Smooth muscle cell (in vitro differentiated cells): ENCODE data around the gene FOXK1. TPM values are rescaled to one million over a fixed set of nuclear protein-coding genes. Genes with fewer than 3 reads are reported as not detected.

Experiments
- DNase-seq: peaks from one replicate; lab custom pipeline; 2025; ENCODE audit not compliant: unreplicated experiment; lab: John Stamatoyannopoulos, UW
- H2AFZ ChIP-seq: fragments of 200-600 bp; sonication (generic); 2 replicates; pipeline ENCODE4 v1.6.0; 2016; ENCODE audit warnings: antibody characterized with exemption, low read depth, mild to moderate bottlenecking
- H3F3A ChIP-seq: fragments of 200-600 bp; sonication (generic); 2 replicates; pipeline ENCODE4 v1.6.0; 2017; ENCODE audit warnings: antibody characterized with exemption, low read depth
- H3K27ac ChIP-seq: fragments of 200-600 bp; sonication (generic); 2 replicates; pipeline ENCODE4 v1.5.1; 2016; ENCODE audit warnings: low read depth, mild to moderate bottlenecking
- H3K27me3 ChIP-seq: fragments of 200-600 bp; sonication (generic); 2 replicates; pipeline ENCODE4 v1.6.1; 2016; ENCODE audit warnings: low read depth, mild to moderate bottlenecking
- H3K36me3 ChIP-seq: fragments of 200-600 bp; sonication (generic); 2 replicates; pipeline ENCODE4 v1.5.1; 2016; ENCODE audit warnings: low read depth
- H3K4me1 ChIP-seq: fragments of 200-600 bp; sonication (generic); 2 replicates; pipeline ENCODE4 v1.5.1; 2016; ENCODE audit warnings: low read depth
- H3K4me2 ChIP-seq: fragments of 200-600 bp; sonication (generic); 2 replicates; pipeline ENCODE4 v1.6.0; 2016; ENCODE audit warnings: mild to moderate bottlenecking
- H3K4me3 ChIP-seq: fragments of 200-600 bp; sonication (generic); 2 replicates; pipeline ENCODE4 v1.5.1; 2016; ENCODE audit warnings: mild to moderate bottlenecking
- H3K79me2 ChIP-seq: fragments of 200-600 bp; sonication (generic); 2 replicates; pipeline ENCODE4 v1.6.0; 2016; ENCODE audit warnings: low read depth, mild to moderate bottlenecking
- H3K9ac ChIP-seq: fragments of 200-600 bp; sonication (generic); 2 replicates; pipeline ENCODE4 v1.6.0; 2016; ENCODE audit warnings: low read depth
- H3K9me3 ChIP-seq: fragments of 200-600 bp; sonication (generic); replicated peaks from 2 replicates; pipeline ENCODE4 v1.5.1; 2016; ENCODE audit warnings: low read depth
- H4K20me1 ChIP-seq: fragments of 200-600 bp; sonication (generic); 2 replicates; pipeline ENCODE4 v1.6.0; 2016; ENCODE audit warnings: low read depth
- whole genome bisulfite sequencing: methylation state at CpG from one replicate; pipeline ENCODE4 v1.1.7; 2016; ENCODE audit warnings: low lambda C conversion rate; 5-methylcytosine and 5-hydroxymethylcytosine counted together
- polyA plus RNA-seq: library from polyadenylated mRNA; unstranded; fragments of >200 nt; fragmentation: Nextera tagmentation; extraction: Ambion mirVana; gene quantifications from 2 replicates; pipeline ENCODE4 v1.2.1, GENCODE V29; 2016
- total RNA-seq: library from RNA; depleted of rRNA; stranded (reverse); fragments of >200 nt; gene quantifications from 2 replicates; pipeline ENCODE4 v1.2.3, GENCODE V29; 2014
- TF ChIP-seq, protein P1 (sequence below): fragments of 200-600 bp; sonication (generic); IDR thresholded peaks from 2 replicates; pipeline ENCODE4 v1.5.1; 2017; ENCODE audit warnings: borderline replicate concordance, mild to moderate bottlenecking, antibody characterized with exemption; ENCODE audit not compliant: insufficient read depth, poor library complexity, severe bottlenecking

FOXK1 gene
- total and polyA plus RNA-seq, 2 experiments from 2014 or later, result 6.0 to 11.6 TPM

DNA sequence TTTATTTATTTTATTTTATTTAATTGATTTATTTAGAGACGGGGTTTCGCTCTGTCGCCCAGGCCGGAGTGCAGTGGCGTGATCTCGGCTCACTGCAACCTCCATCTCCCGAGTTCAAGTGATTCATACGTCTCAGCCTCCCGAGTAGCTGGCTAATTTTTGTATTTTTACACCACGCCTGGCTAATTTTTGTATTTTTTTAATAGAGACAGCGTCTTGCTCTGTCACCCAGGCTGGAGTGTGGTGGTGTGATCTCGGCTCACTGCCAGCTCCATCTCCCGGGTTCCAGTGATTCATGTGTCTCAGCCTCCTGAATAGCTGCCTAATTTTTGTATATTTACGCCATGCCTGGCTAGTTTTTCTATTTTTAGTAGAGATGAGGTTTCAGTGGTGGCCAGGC lies 127.6 kb downstream of the FOXK1 start:
- Histone ChIP-seq H3K36me3 (no peaks in the 10 kb centered on the region), H3K4me3 (no peak overlapping the region), H3K4me2 (no peak overlapping the region), H3K27me3 (no peaks in the 10 kb centered on the region), H3K4me1 (no peaks in the 10 kb centered on the region), H3K9ac (no peak overlapping the region), H3K79me2 (no peaks in the 10 kb centered on the region), H3K27ac (no peak overlapping the region), H2AFZ (no peak overlapping the region), H4K20me1 (no peaks in the 10 kb centered on the region), H3F3A (no peaks in the 10 kb centered on the region), H3K9me3 (no peaks in the 10 kb centered on the region)
- DNase-seq, result no peak
- TF ChIP-seq, protein P1, sequence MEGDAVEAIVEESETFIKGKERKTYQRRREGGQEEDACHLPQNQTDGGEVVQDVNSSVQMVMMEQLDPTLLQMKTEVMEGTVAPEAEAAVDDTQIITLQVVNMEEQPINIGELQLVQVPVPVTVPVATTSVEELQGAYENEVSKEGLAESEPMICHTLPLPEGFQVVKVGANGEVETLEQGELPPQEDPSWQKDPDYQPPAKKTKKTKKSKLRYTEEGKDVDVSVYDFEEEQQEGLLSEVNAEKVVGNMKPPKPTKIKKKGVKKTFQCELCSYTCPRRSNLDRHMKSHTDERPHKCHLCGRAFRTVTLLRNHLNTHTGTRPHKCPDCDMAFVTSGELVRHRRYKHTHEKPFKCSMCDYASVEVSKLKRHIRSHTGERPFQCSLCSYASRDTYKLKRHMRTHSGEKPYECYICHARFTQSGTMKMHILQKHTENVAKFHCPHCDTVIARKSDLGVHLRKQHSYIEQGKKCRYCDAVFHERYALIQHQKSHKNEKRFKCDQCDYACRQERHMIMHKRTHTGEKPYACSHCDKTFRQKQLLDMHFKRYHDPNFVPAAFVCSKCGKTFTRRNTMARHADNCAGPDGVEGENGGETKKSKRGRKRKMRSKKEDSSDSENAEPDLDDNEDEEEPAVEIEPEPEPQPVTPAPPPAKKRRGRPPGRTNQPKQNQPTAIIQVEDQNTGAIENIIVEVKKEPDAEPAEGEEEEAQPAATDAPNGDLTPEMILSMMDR, result no peak
- 96% methylated on average over 14 of the region's 14 CpGs for WGBS

DNA sequence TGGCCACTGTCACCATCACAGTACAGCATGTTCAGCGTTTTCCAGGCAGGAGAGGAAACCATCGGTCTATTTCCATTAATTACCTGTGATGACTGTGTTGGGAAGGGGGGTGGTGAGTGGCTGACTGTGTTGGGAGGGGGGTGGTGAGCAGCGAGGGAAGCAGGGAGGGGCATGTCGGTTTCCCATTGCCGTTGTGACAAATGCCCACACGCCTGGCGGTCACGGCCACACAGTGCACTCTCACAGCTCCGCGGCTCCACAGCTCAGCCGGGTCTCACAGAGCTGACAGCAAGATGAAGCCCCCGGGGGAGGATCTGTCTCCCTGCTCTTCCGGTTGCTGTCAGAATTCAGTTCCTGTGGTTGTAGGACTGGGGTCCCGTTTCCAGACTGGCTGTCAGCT lies 132.3 kb downstream of the FOXK1 start:
- Histone ChIP-seq H3K36me3 (no peaks in the 10 kb centered on the region), H2AFZ (no peak overlapping the region), H4K20me1 (no peaks in the 10 kb centered on the region), H3K27me3 (no peaks in the 10 kb centered on the region), H3K4me3 (no peak overlapping the region), H3K27ac (no peak overlapping the region), H3K4me1 (no peaks in the 10 kb centered on the region), H3K4me2 (no peak overlapping the region), H3F3A (no peaks in the 10 kb centered on the region), H3K9me3 (no peaks in the 10 kb centered on the region), H3K79me2 (no peaks in the 10 kb centered on the region), H3K9ac (no peak overlapping the region)
- DNase-seq, result no peak
- 94% methylated on average over 11 of the region's 14 CpGs for WGBS
- TF ChIP-seq, protein P1, result no peak

DNA sequence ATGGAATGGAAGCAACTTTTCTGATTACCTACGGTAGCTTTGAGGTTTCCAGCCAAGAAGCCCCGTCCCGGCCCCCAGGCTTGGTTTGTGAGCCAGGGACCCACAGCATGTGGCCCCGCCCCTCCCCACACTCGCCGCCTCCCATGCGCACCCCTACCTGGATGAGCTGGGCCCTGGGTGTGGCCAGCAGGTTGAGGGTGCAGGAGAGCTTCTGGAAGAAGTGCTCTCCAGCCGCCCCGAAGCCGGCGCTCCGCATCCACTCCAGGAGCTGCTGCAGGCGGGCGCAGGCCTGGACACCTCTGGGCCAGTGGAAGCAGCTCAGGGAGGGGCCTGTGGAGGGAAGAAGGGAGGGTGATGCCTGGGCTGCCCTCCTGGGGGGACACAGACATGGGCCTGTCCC lies 133.0 kb downstream of the FOXK1 start:
- 96% methylated on average over 14 of the region's 14 CpGs for WGBS
- H2AFZ ChIP-seq, result no peak overlapping the region
- no peak overlapping the region for H3K4me3 ChIP-seq
- no peak overlapping the region for H3K4me2 ChIP-seq
- no peaks in the 10 kb centered on the region for H3K36me3 ChIP-seq
- H3K9me3 ChIP-seq, result no peaks in the 10 kb centered on the region
- H3K79me2 ChIP-seq, result no peaks in the 10 kb centered on the region
- no peaks in the 10 kb centered on the region for H3F3A ChIP-seq
- H4K20me1 ChIP-seq, result no peaks in the 10 kb centered on the region
- H3K27ac ChIP-seq, result no peak overlapping the region
- no peaks in the 10 kb centered on the region for H3K27me3 ChIP-seq
- TF ChIP-seq, protein P1, result no peak
- no peak for DNase-seq
- no peaks in the 10 kb centered on the region for H3K4me1 ChIP-seq
- no peak overlapping the region for H3K9ac ChIP-seq

DNA sequence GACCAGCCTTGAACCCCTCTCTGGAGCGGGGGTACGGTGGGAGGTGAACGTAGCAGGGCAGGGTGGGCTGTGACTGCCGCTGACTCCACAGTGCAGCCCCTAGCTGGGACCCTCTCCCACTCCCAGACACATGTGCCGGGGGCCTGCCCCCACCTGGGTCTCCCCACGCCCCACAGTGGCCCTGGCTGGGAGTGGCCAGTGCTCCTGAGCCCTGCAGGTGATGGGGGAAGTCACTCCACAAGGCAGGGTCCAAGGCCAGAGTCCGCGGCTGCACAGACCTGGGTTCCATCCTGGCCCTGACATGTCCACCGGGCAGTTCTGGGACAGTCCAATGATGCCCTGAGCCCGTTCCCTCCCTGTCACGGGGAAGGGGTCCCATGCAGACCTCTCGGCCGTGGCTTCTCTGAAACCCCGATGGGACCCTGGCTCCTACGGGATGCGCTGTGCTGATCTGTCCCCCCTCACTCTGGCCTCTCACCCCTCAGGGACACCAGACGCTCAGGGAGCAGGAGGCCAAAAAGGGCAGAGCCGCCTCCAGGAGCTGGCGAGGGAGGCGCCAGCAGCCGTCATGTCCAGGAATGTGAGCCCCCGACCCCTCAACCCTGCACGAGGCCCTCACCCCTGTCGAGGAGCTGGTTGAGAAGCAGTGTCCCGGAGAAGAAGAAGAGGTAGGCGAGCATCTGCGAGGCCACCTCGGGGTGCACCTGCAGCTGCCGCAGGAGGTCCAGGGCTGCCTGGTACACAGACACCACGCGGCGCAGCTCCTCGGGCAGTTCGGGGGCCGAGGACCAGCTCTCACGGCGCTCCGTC lies 133.7 kb downstream of the FOXK1 start:
- Histone ChIP-seq H3K27ac (no peak overlapping the region), H3K9ac (no peak overlapping the region), H3F3A (no peaks in the 10 kb centered on the region), H2AFZ (no peak overlapping the region), H3K27me3 (no peaks in the 10 kb centered on the region), H3K4me1 (no peaks in the 10 kb centered on the region), H3K36me3 (no peaks in the 10 kb centered on the region), H4K20me1 (no peaks in the 10 kb centered on the region), H3K9me3 (no peaks in the 10 kb centered on the region), H3K4me3 (no peak overlapping the region), H3K79me2 (no peaks in the 10 kb centered on the region), H3K4me2 (no peak overlapping the region)
- TF ChIP-seq, protein P1, result no peak
- whole genome bisulfite sequencing, result 95% methylated on average over 38 of the region's 38 CpGs
- no peak for DNase-seq
